Ishikawa (cell line): ENCODE results near the gene WHRN.

Experiments
- CEBPB ChIP-seq: IDR thresholded peaks from 2 replicates; pipeline ENCODE4 v1.6.1; 2012
- CREB1 ChIP-seq: IDR thresholded peaks from 2 replicates; pipeline ENCODE4 v1.6.1; 2012; ENCODE audit warnings: low read depth
- EGR1 ChIP-seq: IDR thresholded peaks from 2 replicates; pipeline ENCODE4 v1.6.1; 2012
- EP300 ChIP-seq: IDR thresholded peaks from 2 replicates; pipeline ENCODE4 v1.6.1; 2012; ENCODE audit warnings: borderline replicate concordance
- FOXM1 ChIP-seq: IDR thresholded peaks from 2 replicates; pipeline ENCODE4 v1.6.1; 2012; ENCODE audit warnings: low read depth, borderline replicate concordance
- NFIC ChIP-seq: IDR thresholded peaks from 2 replicates; pipeline ENCODE4 v1.6.1; 2012
- RAD21 ChIP-seq: IDR thresholded peaks from 2 replicates; pipeline ENCODE4 v1.6.1; 2012; ENCODE audit warnings: low read depth
- REST ChIP-seq: IDR thresholded peaks from 2 replicates; pipeline ENCODE4 v1.6.1; 2012; ENCODE audit warnings: low read depth, mild to moderate bottlenecking
- TAF1 ChIP-seq: IDR thresholded peaks from 2 replicates; pipeline ENCODE4 v1.6.1; 2012; ENCODE audit warnings: low read depth, mild to moderate bottlenecking
- TCF12 ChIP-seq: IDR thresholded peaks from 2 replicates; pipeline ENCODE4 v1.6.1; 2012; ENCODE audit warnings: low read depth
- TEAD4 ChIP-seq: IDR thresholded peaks from 2 replicates; pipeline ENCODE4 v1.6.1; 2012
- USF1 ChIP-seq: IDR thresholded peaks from 2 replicates; pipeline ENCODE4 v1.6.1; 2012
- YY1 ChIP-seq: IDR thresholded peaks from 2 replicates; pipeline ENCODE4 v1.6.1; 2012; ENCODE audit warnings: low read depth
- ZBTB7A ChIP-seq: IDR thresholded peaks from 2 replicates; pipeline ENCODE4 v1.6.1; 2012; ENCODE audit warnings: low read depth
- TF ChIP-seq, protein P1 (sequence below): IDR thresholded peaks from 2 replicates; pipeline ENCODE4 v1.6.1; 2012

WHRN gene

DNA sequence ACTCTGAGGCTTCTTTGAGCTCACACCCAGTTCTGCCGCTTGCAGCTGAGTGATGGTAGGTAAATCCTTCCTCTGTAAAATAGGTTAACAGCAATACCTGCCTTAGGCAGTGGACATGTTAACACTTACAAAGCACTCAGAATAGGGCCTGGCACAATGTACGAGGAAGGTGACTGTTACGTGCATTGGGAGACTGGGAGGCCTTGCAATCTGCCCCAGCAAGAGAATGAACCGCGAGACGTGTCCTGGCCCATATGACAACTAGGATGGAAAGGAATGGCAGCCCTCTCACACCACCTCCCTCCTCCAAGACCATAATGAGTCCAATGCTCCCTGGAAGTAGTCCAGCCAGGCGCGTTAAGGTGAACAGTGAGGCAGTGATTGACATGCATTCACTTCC lies 94.4 kb downstream of the WHRN start:
- no peak for TF ChIP-seq CREB1
- TF ChIP-seq, protein P1, sequence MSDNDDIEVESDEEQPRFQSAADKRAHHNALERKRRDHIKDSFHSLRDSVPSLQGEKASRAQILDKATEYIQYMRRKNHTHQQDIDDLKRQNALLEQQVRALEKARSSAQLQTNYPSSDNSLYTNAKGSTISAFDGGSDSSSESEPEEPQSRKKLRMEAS, result no peak
- TF ChIP-seq RAD21, result no peak
- TF ChIP-seq EGR1, result no peak
- TF ChIP-seq FOXM1, result no peak
- no peak for TF ChIP-seq YY1

DNA sequence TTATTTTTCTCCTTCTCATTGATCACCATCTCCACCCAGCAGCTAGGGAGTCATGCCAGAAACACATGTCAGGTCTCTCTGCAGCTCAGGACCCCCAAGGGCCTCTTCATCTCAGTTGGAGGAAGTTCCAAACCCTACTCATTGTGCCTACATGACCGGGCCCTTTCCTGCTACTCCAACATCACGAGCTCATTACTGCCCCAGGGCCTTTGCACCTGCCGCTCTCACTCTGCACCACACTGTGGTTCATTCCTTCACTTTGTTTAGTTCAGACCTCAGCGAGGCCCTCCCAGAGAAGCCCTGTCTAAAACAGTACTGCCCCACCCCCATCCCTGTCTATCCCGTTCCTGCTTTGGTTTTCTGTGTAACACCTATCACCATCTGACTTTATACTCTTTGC lies 95.4 kb downstream of the WHRN start:
- TF ChIP-seq TAF1, result no peak
- TF ChIP-seq ZBTB7A, result no peak
- TF ChIP-seq USF1, result no peak
- TF ChIP-seq TCF12, result no peak
- no peak for TF ChIP-seq TEAD4
- no peak for TF ChIP-seq CREB1
- TF ChIP-seq REST, result no peak

DNA sequence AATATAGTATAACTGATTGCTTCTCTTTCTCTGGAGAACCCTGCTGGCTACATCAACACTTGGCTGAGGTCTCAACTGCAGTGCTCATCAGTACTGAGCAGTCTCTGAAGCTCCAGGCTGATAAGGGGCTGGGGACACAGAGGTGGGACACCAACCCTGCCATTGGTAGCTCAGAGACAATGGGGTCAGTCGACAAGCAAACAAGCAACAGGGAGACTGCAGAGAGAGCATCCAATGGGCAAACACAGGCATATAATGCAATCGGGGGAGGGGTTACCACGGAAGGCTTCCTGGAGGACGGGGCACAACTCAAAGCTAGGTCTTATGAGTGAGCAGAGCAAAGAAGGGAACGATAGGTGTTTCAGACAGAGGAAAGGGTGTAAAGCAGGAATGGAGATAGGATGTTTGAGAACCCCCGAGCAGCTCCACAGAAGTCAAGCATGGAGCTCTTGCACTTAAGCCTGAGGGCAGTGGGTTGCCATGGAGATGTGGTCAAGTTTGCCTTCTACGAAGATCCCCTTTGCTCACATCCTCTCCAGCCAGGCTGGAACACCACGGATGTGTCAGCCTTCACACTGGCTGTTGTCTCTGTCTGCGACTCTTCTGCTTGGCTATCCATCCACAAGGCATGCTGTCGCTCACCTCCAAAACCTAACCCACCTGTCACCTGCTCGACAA lies 96.0 kb downstream of the WHRN start:
- TF ChIP-seq RAD21, result no peak
- TF ChIP-seq FOXM1, result no peak
- no peak for TF ChIP-seq ZBTB7A
- no peak for TF ChIP-seq EP300
- no peak for TF ChIP-seq EGR1
- TF ChIP-seq YY1, result no peak
- TF ChIP-seq REST, result no peak
- no peak for TF ChIP-seq NFIC
- TF ChIP-seq CEBPB, result no peak
- TF ChIP-seq, protein P1, result no peak
- no peak for TF ChIP-seq TEAD4
- TF ChIP-seq TCF12, result no peak
- TF ChIP-seq USF1, result no peak

- no peak for TF ChIP-seq NFIC
- no peak for TF ChIP-seq TEAD4
- TF ChIP-seq, protein P1, result no peak
- TF ChIP-seq USF1, result no peak
- TF ChIP-seq EGR1, result no peak
- TF ChIP-seq TAF1, result no peak
- TF ChIP-seq FOXM1, result no peak
- TF ChIP-seq CREB1, result no peak
- no peak for TF ChIP-seq ZBTB7A
- no peak for TF ChIP-seq RAD21
- TF ChIP-seq YY1, result no peak
- TF ChIP-seq TCF12, result no peak
- TF ChIP-seq REST, result no peak
- no peak for TF ChIP-seq CEBPB
- TF ChIP-seq EP300, result no peak
Observed at GRCh38 chr9:114408645-114409044, 96.6 kb downstream of the WHRN start.
